Measurements from ENCODE around the gene ATF5.
"Not testable (repeated sequence)": the region's sequence is repeated elsewhere in the genome, so short reads cannot be mapped to it uniquely, and the experiment has no call there.

Gene ATF5

DNA sequence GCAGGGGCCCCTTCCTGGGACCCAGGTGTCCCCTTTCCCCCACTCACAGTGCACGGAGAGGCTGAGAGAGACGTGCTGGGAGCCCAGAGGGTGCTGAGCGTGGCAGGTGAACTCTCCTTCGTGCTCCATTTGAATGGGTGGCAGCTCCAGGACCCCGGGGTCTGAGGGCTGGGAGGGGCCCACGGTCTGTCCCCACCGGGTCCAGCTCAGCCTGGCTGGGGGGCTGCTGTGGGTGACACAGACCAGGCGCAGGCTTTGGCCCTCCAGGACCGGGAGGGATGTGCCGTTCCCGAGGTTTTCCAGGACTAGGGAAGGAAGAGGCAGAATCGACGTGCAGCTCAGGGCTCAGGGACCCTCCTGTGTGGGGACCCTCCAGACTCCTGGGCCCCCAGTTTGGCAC, 29.6 kb downstream of the ATF5 start:
- H3K27me3 ChIP-seq (ENCODE audit: insufficient read depth, poor library complexity, severe bottlenecking); DNase-seq (ENCODE audit: low read depth in 1 of 2, low spot score in 1 of 2); H3K4me3 ChIP-seq (replicated peaks; ENCODE audit: insufficient read depth, low read length); H3K27ac ChIP-seq (replicated peaks): not testable (repeated sequence)

DNA sequence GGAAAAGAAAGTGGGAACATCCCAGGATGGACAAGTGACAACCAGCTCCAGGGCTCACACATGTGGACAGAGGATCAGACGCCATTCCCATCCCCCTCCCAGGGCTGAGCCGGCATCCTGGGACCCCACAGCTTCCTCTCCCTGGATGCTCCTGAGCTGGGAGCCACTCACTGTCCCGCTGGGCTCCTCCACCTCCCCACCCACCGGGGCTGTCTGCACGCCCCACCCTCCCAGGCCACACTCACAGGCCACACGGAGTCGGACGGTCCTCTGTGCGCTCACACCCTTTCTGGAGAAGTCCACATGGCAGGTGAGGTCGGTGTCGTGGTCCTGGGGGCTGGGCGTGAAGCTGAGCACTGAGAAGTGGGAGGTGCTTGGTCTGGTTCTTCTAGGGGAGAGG, 30.9 kb downstream of the ATF5 start:
- not testable (repeated sequence) for DNase-seq (ENCODE audit: low read depth in 1 of 2, low spot score in 1 of 2); H3K27me3 ChIP-seq (ENCODE audit: insufficient read depth, poor library complexity, severe bottlenecking); H3K27ac ChIP-seq (replicated peaks); H3K4me3 ChIP-seq (replicated peaks; ENCODE audit: insufficient read depth, low read length)

GRCh38 chr19:49960980-49961379, 32.0 kb downstream of the ATF5 start, which contains the start of gene SIGLEC11:
Gene SIGLEC11, minus strand, starts transcription at chr19:49961172. Its CDS starts 91 bp downstream, at chr19:49961081.
- not testable (repeated sequence) for H3K4me3 ChIP-seq (replicated peaks; ENCODE audit: insufficient read depth, low read length); H3K27me3 ChIP-seq (ENCODE audit: insufficient read depth, poor library complexity, severe bottlenecking); DNase-seq (ENCODE audit: low read depth in 1 of 2, low spot score in 1 of 2); H3K27ac ChIP-seq (replicated peaks)

DNA sequence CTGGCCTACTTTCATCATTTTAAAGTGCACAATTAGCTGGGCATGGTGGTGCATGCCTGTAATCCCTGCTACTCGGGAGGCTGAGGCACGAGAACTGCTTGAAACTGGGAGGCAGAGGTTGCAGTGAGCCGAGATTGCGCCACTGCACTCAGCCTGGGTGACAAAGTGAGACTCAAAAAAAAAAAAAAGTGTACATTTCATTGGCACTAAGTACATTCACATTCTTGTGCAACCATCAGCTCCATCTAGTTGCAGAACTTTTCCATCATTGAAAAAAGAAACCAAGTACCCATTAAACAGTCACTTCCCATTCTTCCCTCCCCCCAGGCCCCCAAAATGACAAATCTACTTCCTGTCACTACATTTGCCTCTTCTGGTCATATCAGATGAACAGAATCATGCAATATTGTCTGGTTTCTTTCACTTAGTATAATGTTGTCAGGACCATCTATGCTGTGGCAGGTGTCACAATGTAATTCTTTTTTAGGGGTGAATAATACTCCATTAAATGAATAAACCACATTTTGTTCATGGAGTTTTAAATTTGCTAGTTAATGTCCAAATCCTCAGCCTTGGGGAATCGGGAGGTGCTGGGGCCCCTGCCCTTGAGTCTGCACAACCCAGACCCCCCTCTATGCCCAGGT, 39.4 kb downstream of the ATF5 start:
- peak; percentile 66 to 91 for DNase-seq (ENCODE audit: low read depth in 1 of 2, low spot score in 1 of 2)
- H3K27me3 ChIP-seq (ENCODE audit: insufficient read depth, poor library complexity, severe bottlenecking), result no peaks in the 10 kb centered on the region
- no peak overlapping the region for H3K27ac ChIP-seq (replicated peaks)
- TF ChIP-seq GABPA (IDR thresholded peaks at IDR 0.05; ENCODE audit: low read depth) (no peak), SPI1 (IDR thresholded peaks at IDR 0.05; ENCODE audit: borderline replicate concordance, low read depth) (peak; percentile 46; the same call in 1 of the 2 replicates)
- no peak overlapping the region for H3K4me3 ChIP-seq (replicated peaks; ENCODE audit: insufficient read depth, low read length)

DNA sequence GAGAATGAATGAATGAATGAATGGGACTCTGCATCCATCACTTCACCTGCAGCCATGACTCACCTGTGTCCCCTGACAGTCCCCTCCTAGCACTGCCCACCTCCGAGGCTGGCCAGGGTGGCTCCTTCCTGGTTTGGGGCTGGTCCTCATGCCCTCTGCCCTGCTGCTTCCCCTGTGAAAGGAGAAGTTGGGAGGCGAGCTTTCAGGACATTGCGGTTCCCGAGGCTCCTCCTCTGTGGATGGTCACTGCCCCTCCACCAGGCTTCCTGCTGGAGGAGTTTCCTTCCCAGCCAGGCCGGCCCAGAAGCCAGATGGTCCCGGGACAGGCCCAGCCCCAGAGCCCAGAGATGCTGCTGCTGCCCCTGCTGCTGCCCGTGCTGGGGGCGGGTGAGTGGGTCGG, 40.4 kb downstream of the ATF5 start:
- peak in 1 of 2 experiments; percentile 59 for DNase-seq (ENCODE audit: low read depth in 1 of 2, low spot score in 1 of 2)
- H3K27me3 ChIP-seq (ENCODE audit: insufficient read depth, poor library complexity, severe bottlenecking); H3K27ac ChIP-seq (replicated peaks): not testable (repeated sequence)

GRCh38 chr19:49971991-49972411, 43.0 kb downstream of the ATF5 start:
- DNase-seq (ENCODE audit: low read depth in 1 of 2, low spot score in 1 of 2), result no peak
- Histone ChIP-seq H3K27me3 (ENCODE audit: insufficient read depth, poor library complexity, severe bottlenecking) (no peaks in the 10 kb centered on the region), H3K27ac (replicated peaks) (no peak overlapping the region), H3K4me3 (replicated peaks; ENCODE audit: insufficient read depth, low read length) (no peak overlapping the region)
- no peak for TF ChIP-seq GABPA (IDR thresholded peaks at IDR 0.05; ENCODE audit: low read depth)
- TF ChIP-seq SPI1 (IDR thresholded peaks at IDR 0.05; ENCODE audit: borderline replicate concordance, low read depth), result no peak
- TF ChIP-seq CTCF (IDR thresholded peaks at IDR 0.05; ENCODE audit: insufficient read depth, low read length), result no peak
- TF ChIP-seq, protein P1, sequence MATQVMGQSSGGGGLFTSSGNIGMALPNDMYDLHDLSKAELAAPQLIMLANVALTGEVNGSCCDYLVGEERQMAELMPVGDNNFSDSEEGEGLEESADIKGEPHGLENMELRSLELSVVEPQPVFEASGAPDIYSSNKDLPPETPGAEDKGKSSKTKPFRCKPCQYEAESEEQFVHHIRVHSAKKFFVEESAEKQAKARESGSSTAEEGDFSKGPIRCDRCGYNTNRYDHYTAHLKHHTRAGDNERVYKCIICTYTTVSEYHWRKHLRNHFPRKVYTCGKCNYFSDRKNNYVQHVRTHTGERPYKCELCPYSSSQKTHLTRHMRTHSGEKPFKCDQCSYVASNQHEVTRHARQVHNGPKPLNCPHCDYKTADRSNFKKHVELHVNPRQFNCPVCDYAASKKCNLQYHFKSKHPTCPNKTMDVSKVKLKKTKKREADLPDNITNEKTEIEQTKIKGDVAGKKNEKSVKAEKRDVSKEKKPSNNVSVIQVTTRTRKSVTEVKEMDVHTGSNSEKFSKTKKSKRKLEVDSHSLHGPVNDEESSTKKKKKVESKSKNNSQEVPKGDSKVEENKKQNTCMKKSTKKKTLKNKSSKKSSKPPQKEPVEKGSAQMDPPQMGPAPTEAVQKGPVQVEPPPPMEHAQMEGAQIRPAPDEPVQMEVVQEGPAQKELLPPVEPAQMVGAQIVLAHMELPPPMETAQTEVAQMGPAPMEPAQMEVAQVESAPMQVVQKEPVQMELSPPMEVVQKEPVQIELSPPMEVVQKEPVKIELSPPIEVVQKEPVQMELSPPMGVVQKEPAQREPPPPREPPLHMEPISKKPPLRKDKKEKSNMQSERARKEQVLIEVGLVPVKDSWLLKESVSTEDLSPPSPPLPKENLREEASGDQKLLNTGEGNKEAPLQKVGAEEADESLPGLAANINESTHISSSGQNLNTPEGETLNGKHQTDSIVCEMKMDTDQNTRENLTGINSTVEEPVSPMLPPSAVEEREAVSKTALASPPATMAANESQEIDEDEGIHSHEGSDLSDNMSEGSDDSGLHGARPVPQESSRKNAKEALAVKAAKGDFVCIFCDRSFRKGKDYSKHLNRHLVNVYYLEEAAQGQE (IDR thresholded peaks at IDR 0.05; ENCODE audit: insufficient replicate concordance, low read depth), result no peak
- TF ChIP-seq POLR2AphosphoS5 (IDR thresholded peaks at IDR 0.05; ENCODE audit: low read depth), result no peak

More for the DNA sequence above, 40.4 kb downstream of the ATF5 start:
- H3K4me3 ChIP-seq (replicated peaks; ENCODE audit: insufficient read depth, low read length), result not testable (repeated sequence)

- no peak for DNase-seq (ENCODE audit: low read depth in 1 of 2, low spot score in 1 of 2)
- Histone ChIP-seq H3K27ac (replicated peaks) (no peak overlapping the region), H3K27me3 (ENCODE audit: insufficient read depth, poor library complexity, severe bottlenecking) (no peaks in the 10 kb centered on the region), H3K4me3 (replicated peaks; ENCODE audit: insufficient read depth, low read length) (no peak overlapping the region)
- TF ChIP-seq, protein P1 (IDR thresholded peaks at IDR 0.05; ENCODE audit: insufficient replicate concordance, low read depth), result no peak
- no peak for TF ChIP-seq GABPA (IDR thresholded peaks at IDR 0.05; ENCODE audit: low read depth)
- TF ChIP-seq POLR2AphosphoS5 (IDR thresholded peaks at IDR 0.05; ENCODE audit: low read depth), result no peak
- TF ChIP-seq CTCF (IDR thresholded peaks at IDR 0.05; ENCODE audit: insufficient read depth, low read length), result no peak
- no peak for TF ChIP-seq SPI1 (IDR thresholded peaks at IDR 0.05; ENCODE audit: borderline replicate concordance, low read depth)
Observed at GRCh38 chr19:49972841-49973240, 43.8 kb downstream of the ATF5 start.

Measured in HL-60 (cell line).